Fibroblast of pulmonary artery (primary cell): ENCODE measurements around the gene FBXO24.

Experiments used
- DNase-seq: peaks from one replicate; pipeline ENCODE4 v3.0.0-alpha.2; 2010; ENCODE audit warnings: low read depth
- H3K4me3 ChIP-seq: replicated peaks from 2 replicates; pipeline ENCODE4 v1.5.1; 2011; ENCODE audit warnings: low read depth, mild to moderate bottlenecking, control low read depth, low read length, moderate library complexity
- CTCF ChIP-seq: IDR thresholded peaks from 2 replicates; pipeline ENCODE4 v1.5.1; 2011; ENCODE audit warnings: mild to moderate bottlenecking, control low read depth, low read length, inconsistent platforms; ENCODE audit errors: missing control alignments

FBXO24 gene

GRCh38 chr7:100641463-100641859 lies 55.3 kb downstream of the FBXO24 start, which contains the start of gene TFR2:
Gene TFR2, minus strand, starts transcription at chr7:100641552. Its CDS starts 43 bp downstream, at chr7:100641509.
- no peak for TF ChIP-seq CTCF
- DNase-seq: no peak
- no peak within 1 kb of the TSS for H3K4me3 ChIP-seq

- H3K4me3 ChIP-seq: no peak overlapping the region
- DNase-seq: no peak
- TF ChIP-seq CTCF: no peak
Measured at GRCh38 chr7:100641860-100642533, 55.9 kb downstream of the FBXO24 start.

GRCh38 chr7:100642534-100642907 lies 56.4 kb downstream of the FBXO24 start:
- no peak overlapping the region for H3K4me3 ChIP-seq
- no peak for TF ChIP-seq CTCF
- DNase-seq: no peak

GRCh38 chr7:100649826-100650565 lies 63.9 kb downstream of the FBXO24 start:
- no peak overlapping the region for H3K4me3 ChIP-seq
- peak; percentile 8 for DNase-seq
- TF ChIP-seq CTCF: no peak
